ENCODE results near the gene NDC80.
"Not testable (repeated sequence)": the region's sequence is repeated elsewhere in the genome, so short reads cannot be mapped to it uniquely, and the experiment has no call there.

The NDC80 gene

GRCh38 chr18:2660849-2661248, 89.5 kb downstream of the NDC80 start:
- not testable (repeated sequence) for H3K4me3 ChIP-seq (ENCODE audit: low read length); H3K36me3 ChIP-seq (ENCODE audit: control insufficient read depth, insufficient read depth, low read length); H3K9me3 ChIP-seq (ENCODE audit: control insufficient read depth, low read length); H3K27me3 ChIP-seq (ENCODE audit: control insufficient read depth, insufficient read depth, low read length); H3K9ac ChIP-seq (ENCODE audit: low read length)
- peaks cover 16% of the 10 kb centered on the region for H3K4me1 ChIP-seq (ENCODE audit: control insufficient read depth, insufficient read depth, low read length)

DNA sequence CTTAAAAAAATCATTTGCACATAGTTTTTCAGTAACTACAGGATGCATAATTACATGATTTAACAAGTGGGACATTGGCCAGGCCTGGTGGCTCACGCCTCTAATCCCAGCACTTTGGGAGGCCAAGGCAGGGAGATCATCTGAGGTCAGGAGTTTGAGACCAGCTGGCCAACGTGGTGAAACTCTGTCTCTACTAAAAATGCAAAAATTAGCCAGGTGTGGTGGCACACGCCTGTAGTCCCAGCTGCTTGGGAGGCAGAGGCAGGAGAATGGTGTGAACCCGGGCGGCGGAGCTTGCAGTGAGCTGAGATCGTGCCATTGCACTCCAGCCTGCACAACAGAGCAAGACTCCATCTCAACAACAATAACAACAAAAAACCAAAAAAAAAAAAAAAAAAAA, 90.9 kb downstream of the NDC80 start:
- not testable (repeated sequence) for H3K36me3 ChIP-seq (ENCODE audit: control insufficient read depth, insufficient read depth, low read length); H3K9ac ChIP-seq (ENCODE audit: low read length); H3K27me3 ChIP-seq (ENCODE audit: control insufficient read depth, insufficient read depth, low read length); H3K9me3 ChIP-seq (ENCODE audit: control insufficient read depth, low read length); H3K4me3 ChIP-seq (ENCODE audit: low read length)
- H3K4me1 ChIP-seq (ENCODE audit: control insufficient read depth, insufficient read depth, low read length), result peaks cover 16% of the 10 kb centered on the region

DNA sequence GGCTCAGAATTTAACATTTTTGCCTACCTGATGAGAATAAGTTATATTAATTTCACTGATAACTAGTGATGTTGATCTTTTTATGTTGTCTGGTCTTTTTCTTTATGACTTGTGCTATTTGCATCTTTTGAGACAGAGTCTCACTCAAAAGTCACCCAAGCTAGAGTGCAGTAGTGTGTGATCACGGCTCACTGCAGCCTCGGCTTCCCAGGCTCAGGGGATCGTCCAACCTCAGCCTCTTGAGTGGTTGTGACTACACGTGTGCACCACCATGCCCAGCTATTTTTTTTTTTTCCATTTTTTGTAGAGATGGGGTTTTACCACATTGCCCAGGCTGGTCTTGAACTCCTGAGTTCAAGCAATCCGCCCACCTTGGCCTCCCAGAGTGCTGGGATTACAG, 91.6 kb downstream of the NDC80 start:
- no peaks in the 10 kb centered on the region for H3K27me3 ChIP-seq (ENCODE audit: control insufficient read depth, insufficient read depth, low read length)
- no peak overlapping the region for H3K9ac ChIP-seq (ENCODE audit: low read length)
- H3K4me1 ChIP-seq (ENCODE audit: control insufficient read depth, insufficient read depth, low read length), result peaks cover 16% of the 10 kb centered on the region
- H3K36me3 ChIP-seq (ENCODE audit: control insufficient read depth, insufficient read depth, low read length), result no peaks in the 10 kb centered on the region
- H3K9me3 ChIP-seq (ENCODE audit: control insufficient read depth, low read length), result no peaks in the 10 kb centered on the region
- no peak overlapping the region for H3K4me3 ChIP-seq (ENCODE audit: low read length)
